ENCODE data around the gene PPP4R3A. TPM values are rescaled to one million over a fixed set of nuclear protein-coding genes. Genes with fewer than 3 reads are reported as not detected.

Gene PPP4R3A
- total RNA-seq, 2 experiments from 2014 or later = 106 to 111 TPM

- no peaks in the 10 kb centered on the region for H3K9me3 Mint-ChIP-seq
- peak overlapping the region; percentile 95 for H3K4me3 Mint-ChIP-seq
- ChIA-PET POLR2A (interaction anchor here (0.6 to 2.2 kb wide), 31 partner anchors 9 to 531 kb away, joined by 3 to 18 read pairs (median 4); partner anchors contain the start of gene CCDC88C), CTCF (interaction anchor here (1.0 to 2.6 kb wide), 5 partner anchors 8 to 488 kb away, joined by 3 to 8 read pairs (median 4); no protein-coding TSS in a partner anchor)
- peaks cover 44% of the 10 kb centered on the region for H3K36me3 Mint-ChIP-seq (ENCODE audit: low read depth)
- peak overlapping the region; percentile 96 for H3K27ac Mint-ChIP-seq
- intact Hi-C loops (cut with micrococcal nuclease) = no loop called here
- DNase-seq = peak; percentile 44
- no peaks in the 10 kb centered on the region for H3K27me3 Mint-ChIP-seq
- H3K4me1 Mint-ChIP-seq (ENCODE audit: low read depth) = peaks cover 27% of the 10 kb centered on the region
- ATAC-seq = peak; percentile 1
- no peak for TF ChIP-seq CTCF (IDR thresholded peaks at IDR 0.05)
Measured at GRCh38 chr14:91509083-91509877, 830 bp downstream of the PPP4R3A start.

GRCh38 chr14:91508105-91508504 lies 2.0 kb downstream of the PPP4R3A start:
- H3K27me3 Mint-ChIP-seq = no peaks in the 10 kb centered on the region
- no peaks in the 10 kb centered on the region for H3K9me3 Mint-ChIP-seq
- CTCF ChIA-PET = interaction anchor here (1.0 to 2.6 kb wide), 2 partner anchors 47 to 185 kb away, joined by 3 to 8 read pairs; no protein-coding TSS in a partner anchor
- H3K4me3 Mint-ChIP-seq = peak overlapping the region; percentile 94
- peaks cover 53% of the 10 kb centered on the region for H3K36me3 Mint-ChIP-seq (ENCODE audit: low read depth)
- intact Hi-C loops (cut with micrococcal nuclease) = no loop called here
- H3K4me1 Mint-ChIP-seq (ENCODE audit: low read depth) = peaks cover 35% of the 10 kb centered on the region
- peak overlapping the region; percentile 96 for H3K27ac Mint-ChIP-seq
- no peak for TF ChIP-seq CTCF (IDR thresholded peaks at IDR 0.05)
- no peak for ATAC-seq
- POLR2A ChIA-PET = interaction anchor here (0.6 to 2.1 kb wide), 5 partner anchors 8 to 90 kb away, joined by 4 to 18 read pairs (median 11); no protein-coding TSS in a partner anchor
- no peak for DNase-seq

GRCh38 chr14:91506226-91506625 lies 3.9 kb downstream of the PPP4R3A start:
- intact Hi-C loops (cut with micrococcal nuclease) = no loop called here
- H3K4me1 Mint-ChIP-seq (ENCODE audit: low read depth) = peaks cover 44% of the 10 kb centered on the region
- H3K27me3 Mint-ChIP-seq = no peaks in the 10 kb centered on the region
- ATAC-seq = no peak
- ChIA-PET CTCF (no interaction called here), POLR2A (interaction anchor here (0.6 to 2.6 kb wide), 3 partner anchors 10 to 369 kb away, joined by 4 to 9 read pairs (median 4); no protein-coding TSS in a partner anchor)
- peak overlapping the region; percentile 36 for H3K4me3 Mint-ChIP-seq
- peak overlapping the region; percentile 61 for H3K27ac Mint-ChIP-seq
- H3K36me3 Mint-ChIP-seq (ENCODE audit: low read depth) = peaks cover 65% of the 10 kb centered on the region
- no peak for TF ChIP-seq CTCF (IDR thresholded peaks at IDR 0.05)
- H3K9me3 Mint-ChIP-seq = no peaks in the 10 kb centered on the region
- no peak for DNase-seq

GRCh38 chr14:91503000-91503504 lies 7.1 kb downstream of the PPP4R3A start:
- H3K4me1 Mint-ChIP-seq (ENCODE audit: low read depth) = peaks cover 57% of the 10 kb centered on the region
- H3K36me3 Mint-ChIP-seq (ENCODE audit: low read depth) = peaks cover 68% of the 10 kb centered on the region
- intact Hi-C loops (cut with micrococcal nuclease) = no loop called here
- ATAC-seq (no peak), DNase-seq (no peak)
- TF ChIP-seq CTCF (IDR thresholded peaks at IDR 0.05) = no peak
- peak overlapping the region; percentile 53 for H3K27ac Mint-ChIP-seq
- no peak overlapping the region for H3K4me3 Mint-ChIP-seq
- CTCF ChIA-PET = no interaction called here
- POLR2A ChIA-PET = interaction anchor here (1.2 kb wide), 1 partner anchor 15 kb away, joined by 3 read pairs; no protein-coding TSS in a partner anchor
- no peaks in the 10 kb centered on the region for H3K27me3 Mint-ChIP-seq
- no peaks in the 10 kb centered on the region for H3K9me3 Mint-ChIP-seq

Data from activated CD8-positive, alpha-beta T cell treated with anti-CD3 and anti-CD28 coated beads for 36 hours (primary cell).